Uterus (tissue), 2 donors: ENCODE measurements around the gene AIP.

Experiments used
- CTCF ChIP-seq, 4 experiments: fragments of 200-600 bp in 2 of 4; fragments of 450-650 bp in 2 of 4; sonication (generic) in 2 of 4; IDR thresholded peaks; one replicate each; pipeline ENCODE4 v1.5.1; 2016 to 2019; ENCODE audit warnings: antibody characterized with exemption in 4 of 4, mild to moderate bottlenecking in 2 of 4, moderate library complexity in 1 of 4
- POLR2A ChIP-seq, 2 donors: fragments of 450-650 bp; IDR thresholded peaks; one replicate each; pipeline ENCODE4 v1.6.1; 2016; ENCODE audit warnings: antibody characterized with exemption in 2 of 2, mild to moderate bottlenecking in 1 of 2, moderate library complexity in 1 of 2

- peak in 1 of 4 experiments; percentile 2 for TF ChIP-seq CTCF (IDR thresholded peaks at IDR 0.05)
- no peak for TF ChIP-seq POLR2A (IDR thresholded peaks at IDR 0.05)
These were observed 22.2 kb downstream of the AIP start, which contains the start of gene PITPNM1 for GRCh38 chr11:67504950-67505581.
